ENCODE measurements around the gene CLCN7.

- TF ChIP-seq CTCF (conservative IDR thresholded peaks at IDR 0.05) (no peak), EZH2 (IDR thresholded peaks at IDR 0.05; ENCODE audit: low read depth) (no peak)
These were observed 12.7 kb upstream of the CLCN7 start for GRCh38 chr16:1487395-1488053.

All from PC-9 (cell line).